IPS DF 4.7 (cell line): ENCODE measurements around the gene ZNF772.

ENCODE experiments used
- DNase-seq: peaks from one replicate; pipeline ENCODE4 v3.0.0-alpha.2; 2013; ENCODE audit warnings: low spot score; ENCODE audit errors: extremely low read depth

ZNF772 gene

GRCh38 chr19:57435062-57435978 is 42.0 kb downstream of the ZNF772 start, which contains the start of gene ZNF749:
TSS of gene ZNF749 (plus strand) at chr19:57435325. CDS start at chr19:57435579, 254 bp downstream.
- DNase-seq = peak; percentile 96

- no peak for DNase-seq
Measured at GRCh38 chr19:57434386-57435061, 42.8 kb downstream of the ZNF772 start.

DNA sequence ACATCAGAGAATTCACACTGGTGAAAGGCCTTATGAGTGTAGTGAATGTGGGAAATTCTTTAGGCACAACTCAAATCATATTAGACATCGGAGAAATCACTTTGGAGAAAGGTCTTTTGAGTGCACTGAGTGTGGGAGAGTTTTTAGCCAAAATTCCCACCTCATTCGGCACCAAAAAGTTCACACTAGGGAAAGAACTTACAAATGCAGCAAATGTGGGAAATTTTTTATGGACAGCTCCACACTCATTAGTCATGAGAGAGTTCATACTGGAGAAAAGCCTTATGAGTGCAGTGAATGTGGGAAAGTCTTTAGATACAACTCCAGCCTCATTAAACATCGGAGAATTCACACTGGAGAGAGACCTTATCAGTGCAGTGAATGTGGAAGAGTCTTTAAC is 56.3 kb downstream of the ZNF772 start:
- DNase-seq = no peak

DNA sequence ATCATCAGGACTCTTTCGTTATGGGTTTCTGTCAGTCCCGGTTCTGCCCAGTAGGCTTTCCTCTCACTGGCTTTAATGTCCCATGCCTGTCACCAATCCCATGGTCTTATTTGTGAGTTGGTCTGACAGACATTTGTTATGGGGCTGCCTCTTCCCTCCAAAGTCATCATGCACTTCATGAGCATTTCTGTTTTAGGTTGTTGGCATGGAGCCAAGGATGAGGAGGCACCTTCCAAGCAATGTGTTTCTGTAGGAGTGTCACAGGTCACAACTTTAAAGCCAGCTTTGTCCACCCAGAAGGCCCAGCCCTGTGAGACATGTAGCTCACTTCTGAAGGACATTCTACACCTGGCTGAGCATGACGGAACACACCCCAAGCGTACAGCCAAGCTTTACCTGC is 57.9 kb downstream of the ZNF772 start:
- no peak for DNase-seq
